Lower leg skin (tissue), 3 donors: ENCODE results near the gene PLGLB1.
"Not testable (repeated sequence)": the region's sequence is repeated elsewhere in the genome, so short reads cannot be mapped to it uniquely, and the experiment has no call there.

Experiments
- POLR2A ChIP-seq, 2 donors: fragments of 450-650 bp; IDR thresholded peaks; one replicate each; pipeline ENCODE4 v1.6.1; 2016 to 2017; ENCODE audit warnings: antibody characterized with exemption in 2 of 2, mild to moderate bottlenecking in 1 of 2, moderate library complexity in 1 of 2
- TF ChIP-seq, protein P1 (sequence below), 3 donors: fragments of 450-650 bp; IDR thresholded peaks; one replicate each; pipeline ENCODE4 v1.5.1; 2016; ENCODE audit warnings: antibody characterized with exemption in 3 of 3, mild to moderate bottlenecking in 3 of 3, moderate library complexity in 2 of 3

DNA sequence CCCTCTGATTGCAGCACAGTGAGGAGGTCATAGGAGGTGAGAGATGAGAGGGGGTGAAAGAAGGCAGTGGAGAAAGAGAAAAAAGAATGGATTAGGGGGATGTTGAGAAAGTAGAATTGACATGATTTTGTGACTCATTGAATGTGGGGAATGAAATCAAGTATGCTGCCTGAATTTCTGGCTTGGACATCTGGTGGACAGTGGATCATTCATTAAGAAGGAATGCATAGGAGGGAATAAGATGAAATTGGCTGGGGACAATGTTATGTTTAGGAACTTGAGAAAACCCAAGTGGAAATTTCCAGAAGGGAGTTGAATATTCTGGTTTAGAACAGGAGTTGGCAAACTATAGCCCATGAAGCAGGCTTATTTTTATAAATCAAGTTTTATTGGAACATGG, 7.0 kb upstream of the PLGLB1 start:
- TF ChIP-seq, protein P1, sequence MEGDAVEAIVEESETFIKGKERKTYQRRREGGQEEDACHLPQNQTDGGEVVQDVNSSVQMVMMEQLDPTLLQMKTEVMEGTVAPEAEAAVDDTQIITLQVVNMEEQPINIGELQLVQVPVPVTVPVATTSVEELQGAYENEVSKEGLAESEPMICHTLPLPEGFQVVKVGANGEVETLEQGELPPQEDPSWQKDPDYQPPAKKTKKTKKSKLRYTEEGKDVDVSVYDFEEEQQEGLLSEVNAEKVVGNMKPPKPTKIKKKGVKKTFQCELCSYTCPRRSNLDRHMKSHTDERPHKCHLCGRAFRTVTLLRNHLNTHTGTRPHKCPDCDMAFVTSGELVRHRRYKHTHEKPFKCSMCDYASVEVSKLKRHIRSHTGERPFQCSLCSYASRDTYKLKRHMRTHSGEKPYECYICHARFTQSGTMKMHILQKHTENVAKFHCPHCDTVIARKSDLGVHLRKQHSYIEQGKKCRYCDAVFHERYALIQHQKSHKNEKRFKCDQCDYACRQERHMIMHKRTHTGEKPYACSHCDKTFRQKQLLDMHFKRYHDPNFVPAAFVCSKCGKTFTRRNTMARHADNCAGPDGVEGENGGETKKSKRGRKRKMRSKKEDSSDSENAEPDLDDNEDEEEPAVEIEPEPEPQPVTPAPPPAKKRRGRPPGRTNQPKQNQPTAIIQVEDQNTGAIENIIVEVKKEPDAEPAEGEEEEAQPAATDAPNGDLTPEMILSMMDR (IDR thresholded peaks at IDR 0.05): not testable (repeated sequence)
- TF ChIP-seq POLR2A (IDR thresholded peaks at IDR 0.05): not testable (repeated sequence)
